ENCODE results near the gene NOX1.
A peak's percentile ranks its signal among the peaks of the same experiment; 100 is the strongest.

The NOX1 gene

DNA sequence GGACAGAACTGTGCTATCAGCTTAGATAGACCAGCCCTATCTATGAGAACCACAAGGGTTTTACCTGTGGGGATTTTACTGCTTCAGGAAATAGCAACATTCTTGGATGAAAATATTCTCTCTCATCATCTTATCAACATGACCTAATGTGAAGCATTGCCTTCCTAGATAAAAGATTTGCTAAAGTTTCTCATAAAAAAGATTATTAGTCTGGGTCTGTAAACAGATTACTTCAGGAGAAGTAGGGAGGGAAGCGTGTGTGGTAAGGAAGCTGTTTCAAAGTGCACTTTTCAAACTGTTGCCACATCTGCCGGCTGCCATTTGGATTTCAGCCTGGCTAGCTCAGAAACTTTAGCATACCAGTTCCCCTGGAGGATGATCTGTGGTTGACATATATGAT, at the start of gene NOX1:
TSS of gene NOX1 (minus strand) at position 35 of the 400 bp plus-strand sequence. CDS start 220 bp downstream, outside the sequence.
- no peak for DNase-seq

GRCh38 chrX:100915562-100915961, 41.4 kb upstream of the NOX1 start:
- no peak for DNase-seq

DNA sequence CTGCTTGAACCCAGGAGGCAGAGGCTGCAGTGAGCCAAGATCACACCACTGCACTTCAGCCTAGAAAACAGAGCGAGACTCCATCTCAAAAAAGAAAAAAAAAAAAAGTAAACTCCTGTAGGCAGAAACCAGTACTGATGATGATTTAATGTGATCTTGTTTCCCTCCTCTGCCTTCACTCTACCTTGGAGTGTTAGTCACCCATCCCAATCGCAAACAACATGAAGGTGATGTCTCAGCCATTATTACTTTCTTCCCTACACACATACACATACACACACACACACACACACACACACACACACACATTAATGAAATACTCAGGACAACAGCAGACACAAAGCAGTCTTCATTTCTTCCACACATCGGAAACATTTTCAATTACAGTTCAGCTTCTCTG, 39.0 kb upstream of the NOX1 start:
- DNase-seq, result no peak

GRCh38 chrX:100911731-100912130, 37.6 kb upstream of the NOX1 start:
- DNase-seq, result no peak

- DNase-seq, result no peak
These were observed 31.5 kb upstream of the NOX1 start for GRCh38 chrX:100905620-100906019.

GRCh38 chrX:100904433-100904832, 30.3 kb upstream of the NOX1 start:
- DNase-seq, result no peak

- peak in 1 of 2 experiments; percentile 1 for DNase-seq
These were observed 21.4 kb upstream of the NOX1 start for GRCh38 chrX:100895365-100896075.

DNA sequence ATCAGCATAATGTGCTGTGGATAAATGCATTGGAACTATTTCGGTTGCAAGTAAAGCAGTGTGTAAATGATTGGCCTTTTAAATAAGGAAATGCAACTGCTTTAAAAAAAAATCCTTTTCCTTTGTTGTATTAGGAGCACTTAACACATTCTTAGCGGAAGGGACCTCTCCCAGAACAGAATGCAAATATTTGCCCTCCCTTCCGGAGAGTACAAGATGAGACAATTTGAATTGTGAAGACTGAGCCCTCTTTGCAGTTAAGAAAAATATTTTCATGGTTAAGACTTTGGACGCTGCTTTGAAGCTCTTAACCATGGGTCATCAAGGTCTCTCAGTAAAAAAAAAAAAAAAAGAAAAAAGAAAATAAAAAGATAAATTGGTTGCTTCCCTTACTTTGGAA, 9.5 kb upstream of the NOX1 start:
- no peak for DNase-seq

DNA sequence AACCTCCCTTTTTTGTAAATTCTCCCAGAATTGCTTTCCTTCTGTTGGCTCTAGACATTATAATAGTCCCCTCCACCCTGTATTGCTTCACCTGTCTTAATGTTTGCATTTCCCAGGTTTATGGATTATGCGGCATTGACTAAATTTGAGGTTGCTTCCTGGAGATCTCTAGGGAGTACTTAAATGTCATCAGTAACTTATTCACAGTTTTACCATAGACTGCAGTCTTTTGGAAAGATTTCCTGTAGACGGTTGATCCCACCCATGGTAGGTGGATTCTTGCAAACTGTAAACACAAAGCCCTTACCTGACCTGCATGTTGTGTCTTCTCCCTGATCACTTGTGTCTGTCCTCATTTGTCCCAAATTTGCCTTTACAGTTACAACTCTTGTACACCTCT, 6.2 kb upstream of the NOX1 start:
- no peak for DNase-seq

GRCh38 chrX:100871594-100872560, 2.3 kb downstream of the NOX1 start:
- no peak for DNase-seq

GRCh38 chrX:100870527-100870926, 3.6 kb downstream of the NOX1 start:
- DNase-seq, result no peak

- no peak for DNase-seq
These were observed 5.9 kb downstream of the NOX1 start for GRCh38 chrX:100868273-100868672.

DNA sequence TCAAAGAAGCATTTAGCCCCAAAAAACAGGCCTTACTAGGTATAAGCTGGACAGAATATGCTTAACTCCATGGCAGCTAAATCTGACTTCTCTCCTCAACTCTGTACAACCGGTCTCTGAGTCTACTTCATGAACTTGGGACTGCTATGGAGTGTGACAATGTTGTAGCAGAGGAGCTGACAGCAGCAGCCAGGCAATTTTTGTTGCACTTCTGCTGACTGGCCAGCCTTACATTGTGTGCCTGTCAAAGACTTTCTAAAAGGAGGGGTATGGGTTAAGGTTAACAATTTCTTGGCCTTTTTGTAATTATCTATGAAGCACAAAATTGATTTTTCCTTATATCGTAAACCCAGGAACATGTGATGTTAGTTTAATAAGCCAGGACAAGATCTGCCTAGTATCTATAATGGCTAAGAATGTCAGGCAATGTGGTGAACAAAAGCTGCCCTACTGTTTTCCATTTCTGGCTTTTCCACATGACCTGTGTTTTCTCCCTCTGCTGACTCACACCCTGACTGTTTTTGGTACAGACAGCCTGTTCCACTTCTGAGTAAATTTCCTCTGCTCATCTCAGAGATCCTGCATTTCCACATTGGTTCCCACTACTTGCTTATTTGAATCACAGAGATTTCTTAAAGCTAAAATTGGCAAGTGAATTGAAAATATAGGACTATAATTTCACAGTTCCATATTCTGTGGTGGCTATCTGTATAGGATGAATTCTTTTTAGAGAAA, 9.3 kb downstream of the NOX1 start:
- no peak for DNase-seq

DNA sequence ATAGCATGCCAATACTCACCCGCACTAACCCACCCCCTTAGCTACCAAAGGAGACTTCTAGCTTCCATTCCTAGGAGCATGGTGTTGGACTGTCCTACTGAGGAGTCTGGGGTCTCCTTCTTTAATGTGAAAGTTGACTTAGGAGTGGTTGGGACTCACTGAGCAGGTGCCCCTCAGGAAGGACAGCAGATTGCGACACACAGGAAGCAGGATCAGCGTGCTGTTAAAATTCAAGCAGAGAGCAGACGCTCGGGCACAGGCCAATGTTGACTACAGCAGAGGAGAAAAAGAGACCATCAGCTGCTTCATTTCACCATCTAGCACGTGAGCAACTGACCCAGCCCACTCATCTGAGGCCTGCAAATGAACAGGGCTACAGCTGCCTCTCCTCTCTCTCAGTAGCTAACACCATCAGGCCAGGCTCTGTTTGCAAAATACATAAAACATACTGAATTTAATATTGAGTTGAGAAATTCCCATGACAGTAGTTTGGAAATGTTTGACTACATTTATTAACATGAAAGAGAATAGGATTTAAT, 10.8 kb downstream of the NOX1 start:
- DNase-seq, result no peak

GRCh38 chrX:100852810-100853209, 21.3 kb downstream of the NOX1 start:
- DNase-seq, result no peak

DNA sequence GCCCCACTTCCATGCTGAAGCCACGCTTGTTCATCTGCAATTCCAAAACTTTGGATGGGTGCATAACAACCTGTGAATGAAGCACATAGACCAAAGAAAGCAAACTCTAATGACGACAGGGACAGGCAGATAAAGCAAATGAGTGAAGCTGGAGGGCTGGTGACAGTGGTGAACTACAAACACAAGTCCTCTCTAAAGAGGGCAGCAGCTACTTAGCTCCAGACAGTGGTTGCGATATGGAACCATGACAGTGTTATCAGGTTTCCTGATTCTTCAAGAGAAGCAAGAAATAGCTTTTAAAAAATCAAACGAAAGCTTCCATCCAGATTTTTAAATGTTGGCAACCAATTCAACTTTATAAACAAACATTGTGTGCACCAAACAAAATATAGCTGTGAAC, 23.8 kb downstream of the NOX1 start:
- no peak for DNase-seq

GRCh38 chrX:100831219-100831946, 42.8 kb downstream of the NOX1 start:
- no peak for DNase-seq

DNA sequence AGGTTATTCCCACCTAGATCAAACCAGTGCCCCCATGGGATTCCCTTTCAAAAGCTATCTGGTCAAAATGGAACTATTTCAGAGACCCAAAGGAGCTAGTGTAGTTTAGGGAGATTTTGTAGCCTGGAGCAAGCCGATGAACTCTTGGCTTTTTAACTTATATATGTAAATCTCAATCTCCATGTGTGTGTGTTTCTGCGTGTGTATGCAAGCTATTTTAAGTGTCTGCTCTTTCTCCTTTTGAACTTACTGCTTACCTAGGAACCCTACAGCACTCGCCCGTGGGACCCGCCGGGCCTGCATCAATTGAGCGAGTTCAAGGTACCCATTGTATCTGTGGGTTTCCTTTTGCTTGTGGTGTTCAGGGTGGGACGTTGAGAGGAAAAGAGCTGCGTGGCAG, 43.6 kb downstream of the NOX1 start:
- no peak for DNase-seq

DNA sequence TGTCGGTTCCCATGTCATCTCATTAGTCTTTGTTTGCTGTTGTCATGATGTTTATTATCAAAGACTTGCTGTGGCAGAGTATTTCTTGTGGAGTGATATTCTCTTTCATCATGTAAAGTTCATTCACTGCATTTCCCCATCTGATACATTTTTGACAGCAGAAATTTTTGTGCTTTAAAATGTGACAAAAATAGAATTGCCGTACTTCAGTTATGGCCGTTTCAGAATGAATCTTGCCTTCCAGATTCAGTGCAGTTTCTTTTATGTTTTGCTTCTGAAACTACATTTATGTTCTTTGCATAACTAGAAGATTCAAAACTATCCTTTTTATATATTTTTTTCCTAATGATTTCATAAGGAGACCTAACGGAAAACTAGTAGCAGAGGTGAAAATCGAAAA, 44.0 kb downstream of the NOX1 start:
- no peak for DNase-seq

DNA sequence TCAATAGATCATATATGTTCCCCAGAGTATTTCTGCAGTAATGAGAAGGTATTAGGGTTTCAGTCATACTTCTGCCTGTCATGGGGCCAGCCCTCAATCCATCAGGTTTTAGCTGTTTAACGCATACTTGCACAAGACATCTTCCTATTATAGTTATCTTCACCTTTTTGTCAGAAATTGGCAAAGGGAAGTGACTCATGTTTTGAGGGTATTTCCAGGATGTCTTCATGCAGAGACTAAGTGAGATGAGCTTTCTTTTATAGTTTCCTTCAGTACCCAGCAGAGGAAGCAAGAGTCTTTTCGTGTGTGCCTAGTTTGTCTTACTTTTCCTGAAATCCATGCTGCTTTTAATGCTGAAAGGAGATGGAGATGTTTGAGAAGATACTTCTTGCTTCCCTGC, 44.4 kb downstream of the NOX1 start:
- DNase-seq, result peak in 1 of 2 experiments; percentile 2

DNA sequence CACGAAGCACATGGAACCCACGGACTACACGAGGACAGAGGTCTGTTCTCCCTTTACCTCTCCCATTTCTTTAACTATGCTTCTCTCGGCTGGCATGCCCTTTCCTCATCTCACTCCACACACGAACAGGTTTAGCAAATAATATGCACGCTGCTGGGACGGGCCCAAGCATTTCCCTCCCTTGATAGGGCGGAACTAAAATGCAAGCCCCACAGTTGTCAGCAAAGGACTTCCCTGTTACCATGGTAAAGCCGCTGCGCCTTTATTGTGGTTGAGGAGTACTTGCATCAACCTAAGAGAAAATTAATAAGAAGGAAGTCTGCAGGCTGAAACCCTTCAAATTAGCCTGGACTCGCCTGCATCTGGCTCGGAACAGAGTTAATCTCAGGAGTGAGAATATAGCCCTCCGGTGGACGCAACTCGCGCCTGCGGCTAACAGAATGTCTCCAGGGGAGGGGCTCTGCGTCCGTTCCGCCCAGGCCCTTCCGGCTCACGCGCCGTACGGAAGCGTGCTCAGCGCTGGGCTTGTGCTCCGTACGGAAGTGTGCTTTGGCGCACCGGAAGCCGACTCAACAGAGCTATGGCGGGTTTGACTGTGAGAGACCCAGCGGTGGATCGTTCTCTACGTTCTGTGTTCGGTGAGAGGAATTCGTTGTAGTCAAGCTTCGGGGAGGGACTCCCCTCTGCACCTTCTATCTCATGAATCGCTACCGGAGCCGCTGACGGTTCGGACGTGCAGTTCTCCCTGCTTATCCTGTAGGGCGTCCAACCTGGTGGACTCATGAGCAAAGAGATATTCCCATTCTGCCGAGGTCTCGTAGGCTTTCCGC, 54.1 kb downstream of the NOX1 start, which contains the start of gene CSTF2:
TSS of gene CSTF2 (plus strand) at position 555 of the 830 bp plus-strand sequence. CDS start at position 581, 26 bp downstream.
- DNase-seq, result peak; percentile 62 to 71

All from AML-193 (cell line).